ENCODE measurements around the gene XPA.

The XPA gene

DNA sequence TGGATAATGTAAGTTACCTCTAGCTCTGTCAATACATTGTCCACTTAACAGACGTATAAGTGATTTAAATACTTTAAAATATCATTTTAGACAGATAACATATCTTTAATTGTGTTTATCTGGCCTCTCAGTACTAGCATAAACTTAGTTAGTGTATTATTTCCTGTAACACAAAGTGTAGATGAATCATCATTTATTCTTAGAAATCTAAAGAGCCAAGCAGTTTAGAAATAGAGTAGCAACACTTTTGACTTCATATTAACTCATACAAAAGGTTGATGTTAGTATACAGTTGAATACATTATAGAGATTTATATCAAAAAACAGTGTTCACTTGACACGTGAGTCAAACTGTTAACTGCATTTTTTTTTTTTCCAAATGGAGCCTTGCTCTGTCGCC is 45.5 kb downstream of the XPA start:
- no peak for DNase-seq

DNA sequence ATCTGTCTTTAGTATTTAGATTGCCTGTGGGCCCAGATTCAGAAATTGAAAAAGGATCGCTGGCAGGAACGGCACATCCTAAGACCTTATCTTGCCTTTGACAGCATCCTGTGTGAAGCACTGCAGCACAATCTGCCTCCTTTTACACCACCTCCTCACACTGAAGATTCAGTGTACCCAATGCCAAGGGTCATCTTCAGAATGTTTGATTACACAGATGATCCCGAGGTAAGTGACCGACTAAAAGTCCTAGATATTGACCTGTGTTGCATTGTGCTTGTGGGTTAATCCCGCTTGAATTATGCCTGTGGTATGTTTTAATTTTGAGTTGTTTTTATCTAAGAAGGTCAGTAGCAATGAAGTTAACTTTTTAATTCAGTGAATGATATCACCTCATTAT is 49.1 kb downstream of the XPA start:
- no peak for DNase-seq

DNA sequence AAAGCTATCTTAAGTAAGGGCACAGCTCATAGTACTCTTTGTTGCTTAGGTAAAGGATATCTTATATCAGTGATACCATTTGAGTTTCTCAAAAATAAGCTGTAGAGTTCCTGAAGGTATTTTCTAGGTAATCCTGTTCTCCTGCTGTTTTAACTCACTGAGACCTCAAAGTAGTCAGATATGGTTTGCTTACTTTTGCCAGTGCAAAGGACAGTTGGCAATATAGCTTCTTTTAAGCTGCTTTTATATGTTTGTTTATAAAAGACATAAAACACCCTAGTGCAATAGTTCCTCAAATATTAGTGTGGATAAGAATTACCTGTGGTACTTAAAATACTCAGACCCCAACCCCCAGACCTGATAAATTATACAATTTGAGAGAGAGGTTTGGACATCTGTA is 51.4 kb downstream of the XPA start:
- no peak for DNase-seq

DNA sequence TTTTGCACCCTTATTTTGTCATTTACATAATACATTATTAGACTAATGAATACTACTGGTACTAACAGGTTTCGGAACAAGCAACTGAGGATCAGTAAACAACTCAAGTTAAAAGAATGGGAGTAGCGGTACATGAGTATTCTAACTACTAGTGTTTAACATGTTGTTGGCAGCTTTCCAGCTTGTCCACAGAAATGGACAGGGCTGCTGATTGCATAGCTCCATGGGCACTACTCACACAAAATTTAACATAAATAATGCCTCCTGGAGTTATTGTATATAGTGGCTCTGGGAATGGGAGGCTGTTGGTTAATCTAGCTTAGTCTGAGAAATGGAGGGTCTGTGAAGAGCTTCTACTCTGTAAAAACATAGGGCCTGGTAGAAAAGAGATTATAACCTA is 56.8 kb downstream of the XPA start:
- DNase-seq, result no peak

DNA sequence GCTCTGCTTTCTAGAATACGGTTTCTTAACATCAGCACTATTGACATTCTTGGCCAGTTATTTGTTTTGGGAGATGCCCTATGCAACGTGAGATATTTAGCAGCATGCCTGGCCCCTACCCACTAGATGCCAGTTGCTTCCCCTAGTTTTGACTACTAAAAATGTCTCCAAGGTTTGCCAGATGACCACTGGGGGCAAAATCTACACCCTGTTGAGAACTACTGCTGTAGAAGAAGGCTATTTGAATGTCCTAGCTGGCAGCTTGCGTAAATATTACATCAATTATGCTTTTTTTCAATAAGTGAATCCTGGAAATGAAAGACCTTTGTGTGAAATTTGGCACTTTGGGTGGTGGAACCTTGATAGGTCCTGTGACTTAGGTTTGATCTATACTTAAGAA is 58.5 kb downstream of the XPA start:
- no peak for DNase-seq

DNA sequence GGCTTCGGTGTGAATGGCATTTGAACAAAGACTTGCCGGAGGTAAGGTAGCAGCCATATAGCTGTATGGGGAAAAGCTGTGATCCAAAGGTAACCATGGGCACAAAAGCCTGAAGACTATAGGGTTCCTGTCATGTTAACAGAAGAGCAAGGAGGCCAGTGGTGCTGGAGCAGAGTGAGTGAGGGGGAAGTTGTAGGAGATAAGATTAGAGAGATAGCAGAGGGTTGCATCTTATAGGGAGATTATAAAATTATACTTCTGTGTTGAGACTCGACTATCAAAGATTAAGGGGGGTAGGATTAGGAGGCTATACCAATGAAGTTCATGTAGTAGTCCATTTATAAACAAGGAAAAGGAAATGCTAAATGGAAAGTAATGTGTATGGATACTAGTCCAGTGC is 60.2 kb downstream of the XPA start:
- no peak for DNase-seq

DNA sequence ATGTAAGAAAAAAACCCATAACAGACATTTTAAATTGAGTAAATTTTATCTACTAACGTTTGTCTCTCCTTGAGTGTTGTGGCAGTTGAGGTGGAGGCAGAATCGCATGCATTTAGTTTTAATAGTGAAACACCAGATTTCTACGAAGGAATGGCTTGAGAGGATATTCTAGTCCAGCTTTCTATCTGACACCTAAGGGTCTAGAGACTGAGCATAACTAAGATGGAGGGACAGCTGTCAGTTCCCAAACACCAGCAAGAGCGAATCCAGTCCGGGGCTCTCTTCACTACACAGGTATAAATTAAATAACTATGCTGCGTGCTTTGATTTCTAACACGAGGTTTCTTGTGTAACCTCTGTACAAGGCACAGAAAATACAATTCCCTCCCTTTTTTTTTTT is 62.1 kb downstream of the XPA start:
- DNase-seq, result no peak

DNA sequence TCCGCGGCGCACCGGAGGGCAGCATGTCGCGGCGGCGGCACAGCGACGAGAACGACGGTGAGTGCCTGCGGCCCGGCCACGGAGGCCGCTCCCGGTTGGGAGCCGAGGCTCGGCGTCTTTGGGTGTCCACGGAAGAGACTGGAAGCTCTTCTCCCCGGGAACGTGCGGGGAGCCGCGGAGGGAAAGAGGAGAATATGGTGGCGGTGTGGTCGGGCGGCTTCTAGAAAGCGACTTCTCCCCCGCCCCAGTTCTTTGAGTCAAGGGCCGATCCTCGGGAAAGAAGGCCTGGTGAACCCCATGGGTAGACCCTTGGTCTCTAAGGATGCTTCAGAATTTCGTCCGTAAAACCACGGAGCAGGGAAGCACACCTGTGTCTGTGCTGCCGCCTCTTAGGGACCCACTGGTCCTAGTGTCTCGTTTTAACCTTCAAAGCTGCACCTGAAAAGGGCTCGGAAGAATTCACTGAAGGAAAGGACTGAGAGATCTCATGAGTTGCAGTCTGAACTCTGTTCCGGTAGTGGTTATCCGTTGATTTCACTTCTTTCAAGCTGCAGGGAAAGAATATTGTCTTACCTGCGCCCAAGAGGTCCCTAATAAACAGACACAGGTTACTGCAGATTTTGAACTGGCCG is 63.2 kb downstream of the XPA start:
- no peak for DNase-seq

DNA sequence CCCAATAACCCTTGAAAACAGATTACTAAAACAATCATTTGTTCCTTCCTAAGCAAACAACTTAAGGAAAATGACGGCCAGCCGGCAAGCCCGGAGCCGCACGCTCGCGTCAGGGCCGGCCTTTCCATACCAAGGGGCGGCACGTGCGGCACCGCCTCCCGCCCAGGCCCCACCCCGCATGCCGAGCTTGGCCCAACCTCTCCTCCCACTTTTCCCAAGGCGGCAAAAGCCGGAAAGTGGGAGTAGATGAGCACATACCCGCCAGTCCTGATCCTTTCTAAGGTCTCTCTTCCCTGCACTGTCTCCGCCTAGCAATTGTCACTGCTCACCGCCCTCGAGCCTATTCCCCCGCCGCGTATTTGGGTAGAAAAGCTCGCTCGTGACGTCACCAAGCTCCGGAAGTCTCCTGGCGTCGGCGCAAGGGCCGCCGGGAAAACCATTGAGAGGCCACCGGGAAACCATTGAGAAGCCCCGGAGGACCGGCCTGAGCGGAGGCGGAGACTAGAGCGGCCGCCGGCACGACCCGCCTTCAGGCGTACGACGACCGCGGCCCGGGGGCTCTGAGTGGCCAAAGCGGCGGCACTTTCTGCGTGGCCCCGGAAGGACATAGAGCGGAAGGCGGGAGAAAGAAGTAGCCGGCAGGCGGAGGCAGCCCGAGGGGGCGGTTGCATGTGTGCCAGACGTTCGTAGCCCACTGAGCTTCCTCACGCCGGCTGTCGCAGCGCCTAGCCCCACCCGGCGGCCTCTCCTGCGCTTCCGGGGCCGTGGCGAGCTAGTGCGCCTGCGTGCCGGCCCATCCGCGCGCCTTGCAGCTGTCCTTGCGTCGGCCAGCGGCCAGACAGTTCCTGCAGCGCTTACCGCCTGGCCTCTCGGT is 63.9 kb downstream of the XPA start, which contains the start of the genes NCBP1 and TSTD2:
NCBP1 (plus strand) TSS at position 837 of the 874 bp plus-strand sequence. CDS start 61 bp downstream, outside the sequence.
TSTD2 (minus strand) TSS at position 384 of the 874 bp plus-strand sequence. CDS start 5,806 bp downstream, outside the sequence.
- DNase-seq, result peak; percentile 96

DNA sequence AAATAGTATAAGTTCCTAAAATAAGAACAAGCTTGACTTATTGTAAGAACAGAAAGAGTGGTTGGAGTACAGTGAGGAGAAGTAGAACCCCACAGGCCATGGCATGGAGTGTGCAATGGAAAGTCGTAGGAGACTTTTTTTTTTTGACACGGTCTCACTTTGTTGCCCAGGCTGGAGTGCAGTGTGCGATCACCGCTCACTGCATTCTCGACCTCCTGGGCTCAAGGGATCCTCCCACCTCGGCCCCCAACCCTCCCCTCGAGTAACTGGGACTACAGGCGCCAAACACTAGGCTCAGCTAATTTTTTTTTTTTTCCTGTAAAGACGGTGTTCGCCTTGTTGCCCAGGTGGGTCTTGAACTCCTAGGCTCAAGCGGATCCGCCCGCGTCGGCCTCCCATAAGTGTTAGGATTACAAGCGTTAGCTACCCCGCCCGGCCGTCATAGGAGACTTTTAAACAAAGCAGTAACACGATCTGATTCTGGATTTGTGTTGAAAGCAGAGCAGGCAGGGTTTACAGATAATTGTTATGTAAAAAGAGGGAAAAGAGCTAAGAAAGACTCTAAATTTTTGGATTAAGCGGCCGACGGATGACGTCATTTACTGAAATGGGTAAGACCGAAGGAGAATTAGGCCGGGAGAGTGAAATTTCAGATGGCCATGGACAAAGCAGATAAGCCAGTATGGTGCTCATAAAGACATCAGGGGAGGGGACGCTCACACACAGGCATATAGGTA is 64.7 kb downstream of the XPA start:
- peak; percentile 6 for DNase-seq

DNA sequence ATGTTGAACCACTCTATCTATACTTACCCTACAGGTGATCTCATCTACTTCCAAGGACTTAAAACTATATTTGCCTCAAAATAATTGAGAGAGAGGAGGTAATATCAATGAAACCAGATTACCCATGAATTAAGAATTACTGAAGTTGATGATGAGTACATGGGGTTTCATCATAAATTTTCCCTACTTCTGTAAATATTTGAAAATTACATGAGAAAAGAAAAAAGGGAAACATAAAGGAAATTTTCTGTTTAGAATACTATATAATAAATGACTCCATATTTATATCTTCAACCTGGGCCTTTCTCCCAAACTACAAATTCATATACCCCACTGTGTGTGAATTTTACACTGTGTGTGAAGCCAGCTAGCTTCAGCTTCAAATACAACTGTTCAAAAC is 66.5 kb downstream of the XPA start:
- DNase-seq, result no peak

DNA sequence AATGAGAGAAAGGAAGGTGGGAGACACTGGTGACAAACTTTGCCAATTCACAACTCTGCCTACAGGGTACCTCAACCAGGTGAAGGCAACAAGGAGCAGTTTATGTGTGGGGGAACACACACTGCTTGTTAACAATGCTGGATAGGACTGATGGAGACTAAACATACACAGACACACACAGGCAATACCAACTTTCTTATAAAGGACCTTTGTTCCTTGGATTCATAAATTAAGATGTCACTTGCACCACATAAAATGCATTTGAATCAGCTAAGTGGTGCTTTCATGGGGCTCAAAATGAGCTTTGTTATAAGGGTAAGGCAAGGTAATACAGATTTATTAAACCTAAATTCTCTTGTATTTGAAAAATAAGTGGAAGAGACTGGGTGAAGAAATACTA is 68.0 kb downstream of the XPA start:
- no peak for DNase-seq

DNA sequence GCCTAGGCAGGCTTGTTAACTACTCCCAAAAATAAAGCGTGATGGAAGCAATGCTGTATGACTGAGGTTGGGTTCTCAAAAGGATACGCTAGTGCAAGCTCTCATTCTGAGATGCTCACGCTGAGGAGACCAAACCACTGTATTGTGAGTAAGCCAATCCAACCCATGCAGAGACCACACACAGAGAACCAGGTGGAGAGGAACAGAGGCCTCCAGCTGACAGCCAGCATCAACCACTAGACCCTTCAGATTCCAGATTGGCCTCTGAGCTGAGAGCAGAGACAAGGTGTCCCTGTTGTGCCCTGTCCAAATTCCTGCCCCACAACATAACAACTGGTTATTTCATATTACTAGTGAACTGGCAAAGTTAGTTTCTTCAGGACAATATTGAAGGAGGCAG is 68.5 kb downstream of the XPA start:
- DNase-seq, result no peak

DNA sequence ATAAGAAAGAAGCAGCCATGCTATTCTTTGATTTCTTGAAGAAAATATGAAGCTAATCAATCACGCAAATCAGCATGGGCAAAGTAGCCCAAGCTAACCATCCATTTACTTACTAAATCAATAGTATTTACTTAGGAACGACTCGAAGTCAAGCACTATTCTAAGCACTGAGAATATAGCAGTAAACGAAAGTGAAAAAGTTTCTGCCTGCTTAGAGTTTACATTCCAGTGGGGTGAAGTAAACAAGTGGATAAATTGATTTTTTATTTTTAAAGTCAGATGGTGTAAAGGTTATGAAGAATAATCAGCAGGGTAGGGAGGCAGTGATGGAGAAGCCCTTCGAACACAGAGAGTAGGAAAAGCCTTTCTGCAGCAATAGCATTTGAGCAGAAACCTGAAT is 69.5 kb downstream of the XPA start:
- no peak for DNase-seq

DNA sequence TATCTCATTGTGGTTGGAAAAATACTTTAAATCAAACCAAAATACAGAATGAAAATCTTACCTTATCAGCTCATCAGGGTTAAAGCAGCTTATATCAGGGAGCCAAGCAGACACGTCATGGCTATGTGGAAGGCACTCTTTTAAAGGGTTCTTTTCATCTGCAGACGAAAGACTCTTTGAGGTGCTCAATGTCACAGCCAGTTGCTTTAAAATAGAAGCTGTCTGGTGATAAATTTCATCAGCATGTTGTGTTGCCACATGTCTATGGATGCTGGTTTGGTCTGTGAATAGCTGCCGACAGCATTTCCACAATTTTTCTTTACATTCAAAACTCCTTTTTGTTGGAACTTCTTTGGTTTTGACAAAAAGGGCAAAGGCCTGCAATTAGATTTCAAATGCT is 71.5 kb downstream of the XPA start:
- DNase-seq, result no peak

All from stimulated activated CD4-positive, alpha-beta T cell treated with anti-CD3 and anti-CD28 coated beads, Interleukin-1b, Interleukin-23, amount 100 ng/mL, for 48 hours (primary cell).